ENCODE measurements around the gene LRRC52.

DNA sequence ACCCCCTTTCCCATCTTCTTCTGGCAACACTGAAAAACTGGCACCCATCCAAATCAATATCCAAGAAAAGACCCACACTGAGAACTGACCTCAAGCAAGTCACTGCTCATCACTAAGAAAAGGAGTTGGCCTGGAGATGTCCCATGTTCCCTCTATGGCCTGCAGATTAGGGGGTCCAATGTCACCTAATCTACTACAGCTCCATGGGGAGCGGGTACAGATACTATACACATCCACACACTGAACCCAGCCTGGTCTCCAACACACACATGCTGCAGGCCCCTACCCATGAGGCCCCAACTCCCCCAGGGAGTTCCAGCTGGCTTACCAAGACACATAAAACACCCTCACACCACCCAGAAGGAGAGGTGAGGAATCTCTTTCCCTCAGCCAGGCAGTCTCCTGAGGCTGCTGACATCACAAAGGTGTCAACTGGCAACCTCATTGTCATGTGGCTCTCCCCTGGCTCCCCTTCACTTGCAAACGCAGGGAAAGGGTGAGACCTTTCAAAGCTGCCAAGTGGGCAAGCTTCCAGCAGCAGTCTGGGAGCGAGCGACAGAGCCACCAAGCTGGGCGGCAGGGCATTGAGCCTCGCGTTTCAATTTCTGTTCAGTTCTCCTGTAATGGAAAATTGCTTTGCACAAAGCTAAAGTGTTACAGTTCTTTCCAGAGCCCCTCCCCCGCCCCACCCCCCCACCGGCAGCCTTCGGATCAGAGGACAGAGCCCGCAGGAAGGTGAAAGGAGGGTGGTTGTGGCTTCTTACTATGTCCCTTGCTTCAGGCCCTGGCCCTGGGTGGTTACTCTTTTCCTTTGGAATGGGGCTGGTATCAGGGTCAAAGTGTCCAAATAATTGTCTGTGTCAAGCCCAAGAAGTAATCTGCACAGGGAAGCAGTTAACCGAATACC, at the start of gene LRRC52:
- TF ChIP-seq, protein P1, sequence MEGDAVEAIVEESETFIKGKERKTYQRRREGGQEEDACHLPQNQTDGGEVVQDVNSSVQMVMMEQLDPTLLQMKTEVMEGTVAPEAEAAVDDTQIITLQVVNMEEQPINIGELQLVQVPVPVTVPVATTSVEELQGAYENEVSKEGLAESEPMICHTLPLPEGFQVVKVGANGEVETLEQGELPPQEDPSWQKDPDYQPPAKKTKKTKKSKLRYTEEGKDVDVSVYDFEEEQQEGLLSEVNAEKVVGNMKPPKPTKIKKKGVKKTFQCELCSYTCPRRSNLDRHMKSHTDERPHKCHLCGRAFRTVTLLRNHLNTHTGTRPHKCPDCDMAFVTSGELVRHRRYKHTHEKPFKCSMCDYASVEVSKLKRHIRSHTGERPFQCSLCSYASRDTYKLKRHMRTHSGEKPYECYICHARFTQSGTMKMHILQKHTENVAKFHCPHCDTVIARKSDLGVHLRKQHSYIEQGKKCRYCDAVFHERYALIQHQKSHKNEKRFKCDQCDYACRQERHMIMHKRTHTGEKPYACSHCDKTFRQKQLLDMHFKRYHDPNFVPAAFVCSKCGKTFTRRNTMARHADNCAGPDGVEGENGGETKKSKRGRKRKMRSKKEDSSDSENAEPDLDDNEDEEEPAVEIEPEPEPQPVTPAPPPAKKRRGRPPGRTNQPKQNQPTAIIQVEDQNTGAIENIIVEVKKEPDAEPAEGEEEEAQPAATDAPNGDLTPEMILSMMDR (IDR thresholded peaks at IDR 0.05) = no peak
- TF ChIP-seq POLR2A (IDR thresholded peaks at IDR 0.05) = no peak

Data from Peyer's patch (tissue), 4 donors.